HG02571 (cell line): ENCODE results near the gene GALK1.
A peak's percentile ranks its signal among the peaks of the same experiment; 100 is the strongest.
"Not testable (repeated sequence)": the region's sequence is repeated elsewhere in the genome, so short reads cannot be mapped to it uniquely, and the experiment has no call there.

Experiments used
- ATAC-seq: cut with Tn5 transposase; IDR thresholded peaks from one replicate; pipeline ENCODE4 v1.9.1; 2021; ENCODE audit warnings: mild to moderate bottlenecking, moderate library complexity; ENCODE audit not compliant: unreplicated experiment

GALK1 gene

DNA sequence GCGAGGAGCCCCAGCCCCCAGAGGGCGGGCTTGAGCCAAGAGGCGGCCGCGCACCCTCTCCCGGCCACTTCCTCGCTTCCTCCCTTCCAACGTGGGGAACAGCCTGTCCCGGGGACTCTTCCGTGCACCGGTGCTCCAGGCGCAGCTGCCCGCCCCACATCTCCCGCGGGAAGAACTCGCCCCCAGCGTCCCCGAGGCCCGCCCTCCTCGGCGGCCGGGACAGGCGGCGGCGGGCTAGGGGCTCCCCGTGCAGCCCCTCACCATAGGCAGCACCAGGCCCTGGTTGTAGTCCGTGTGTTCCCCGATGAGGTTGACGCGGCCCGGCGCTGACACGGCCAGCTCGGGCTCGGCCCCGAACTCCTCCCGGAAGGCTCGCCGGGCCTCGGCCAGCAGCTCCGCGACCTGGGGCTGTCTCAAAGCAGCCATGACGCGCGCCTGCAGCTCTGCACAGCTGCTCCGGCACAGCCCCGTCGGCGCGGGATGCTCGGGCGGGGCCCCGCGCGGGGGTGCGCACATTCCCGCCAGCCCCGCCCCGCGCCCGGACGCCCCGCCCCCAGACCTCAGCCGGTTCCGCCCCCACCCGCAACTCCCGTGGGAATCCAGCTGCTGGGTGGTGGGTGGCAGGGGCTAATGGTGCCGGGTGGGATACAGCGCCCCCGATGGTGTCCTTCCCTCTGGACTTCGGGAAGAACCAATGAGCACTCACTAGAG is at the start of gene GALK1:
Gene GALK1, minus strand, starts transcription at position 482 of the 711 bp plus-strand sequence. Its CDS starts 56 bp downstream, at position 426.
- ATAC-seq = no peak

DNA sequence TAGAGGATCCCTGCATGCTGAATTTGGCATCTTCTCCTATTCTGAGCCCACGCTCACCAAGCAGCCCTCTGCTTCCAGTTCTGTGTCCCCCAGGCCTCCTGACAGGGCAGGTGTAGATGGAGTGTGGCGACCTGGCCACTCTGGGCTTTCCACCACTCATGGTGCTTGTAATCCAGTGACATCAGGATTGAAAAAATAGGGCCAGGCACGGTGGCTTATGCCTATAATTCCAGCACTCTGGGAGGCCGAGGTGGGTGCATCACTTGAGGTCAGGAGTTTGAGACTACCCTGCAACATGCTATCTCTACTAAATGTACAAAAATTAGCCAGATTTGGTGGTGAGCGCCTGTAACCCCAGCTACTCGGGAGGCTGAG is 49.0 kb upstream of the GALK1 start:
- ATAC-seq = no peak

DNA sequence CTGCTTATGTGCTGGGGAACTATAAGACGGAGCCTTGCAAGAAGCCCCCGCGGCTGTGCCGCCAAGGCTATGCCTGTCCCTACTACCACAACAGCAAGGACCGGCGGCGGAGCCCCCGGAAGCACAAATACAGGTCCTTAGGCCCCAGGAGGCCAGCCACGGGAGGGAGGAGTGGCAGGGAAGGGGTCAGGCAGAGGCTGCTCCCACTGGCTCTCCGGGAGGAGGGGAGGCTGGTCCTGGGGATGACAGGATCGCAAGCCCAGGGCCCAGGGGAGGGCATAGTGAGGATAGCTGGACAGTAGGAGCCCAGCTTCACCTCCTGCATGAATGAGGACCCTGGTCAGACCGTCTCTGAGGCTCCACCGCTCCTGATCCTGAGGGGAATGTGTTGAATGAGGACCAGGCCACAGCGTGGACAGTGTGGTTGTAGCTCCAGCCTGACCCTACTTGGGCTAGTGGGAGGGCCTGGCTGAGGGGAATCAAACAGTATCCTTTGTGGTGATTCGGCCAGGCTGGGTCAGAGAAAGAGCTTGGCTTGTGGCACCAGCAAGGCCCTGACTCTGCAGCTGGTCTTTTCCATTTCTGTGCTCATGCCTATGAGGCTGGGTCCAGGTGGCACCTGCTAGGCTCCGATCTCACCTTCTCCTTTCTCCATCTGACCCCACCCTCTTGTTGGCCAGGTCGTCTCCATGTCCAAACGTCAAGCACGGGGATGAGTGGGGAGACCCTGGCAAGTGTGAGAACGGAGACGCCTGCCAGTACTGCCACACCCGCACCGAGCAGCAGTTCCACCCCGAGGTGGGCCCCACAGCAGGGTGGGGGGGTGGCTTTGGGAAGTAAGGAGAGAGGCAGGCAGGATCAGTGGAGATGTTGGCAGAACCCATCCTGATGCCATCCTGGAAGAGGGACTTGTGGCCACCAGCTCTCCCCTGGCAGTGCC is 48.4 kb upstream of the GALK1 start:
- ATAC-seq = no peak

DNA sequence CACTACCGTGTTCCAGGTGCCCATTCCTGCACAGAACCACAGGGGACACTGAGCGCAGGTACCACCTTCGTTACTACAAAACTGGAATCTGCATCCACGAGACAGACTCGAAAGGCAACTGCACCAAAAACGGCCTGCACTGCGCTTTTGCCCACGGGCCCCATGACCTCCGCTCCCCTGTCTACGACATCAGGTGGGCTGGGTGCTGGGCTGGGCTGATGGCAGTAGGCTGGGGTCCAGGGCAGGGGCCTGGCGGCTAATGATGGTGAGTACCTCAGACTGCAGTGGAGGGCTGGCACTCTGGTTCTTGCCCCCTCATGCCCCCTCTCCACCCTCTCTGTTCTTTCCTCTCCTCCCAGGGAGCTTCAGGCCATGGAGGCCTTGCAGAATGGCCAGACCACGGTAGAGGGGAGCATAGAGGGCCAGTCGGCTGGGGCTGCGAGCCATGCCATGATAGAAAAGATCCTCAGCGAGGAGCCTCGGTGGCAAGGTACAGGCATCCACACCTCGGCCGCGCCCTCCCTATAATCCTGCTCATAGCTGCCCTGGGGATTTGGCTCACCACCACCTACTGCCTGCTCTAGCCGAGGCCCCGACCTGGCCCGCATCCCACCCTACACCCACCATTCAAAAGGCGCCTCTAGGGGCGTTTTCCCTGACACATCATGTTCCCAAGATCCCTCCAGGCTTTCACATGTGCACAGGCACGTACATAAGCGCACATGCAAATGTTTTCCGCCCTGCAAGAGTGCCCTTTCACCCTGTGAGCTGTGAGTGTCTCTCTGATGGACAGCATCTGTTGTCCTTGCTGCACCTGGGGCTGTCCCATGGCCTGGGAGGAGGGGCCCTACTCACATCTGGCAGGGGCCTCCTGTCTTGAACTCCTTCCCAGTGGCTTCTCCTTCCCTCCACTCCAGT is 47.4 kb upstream of the GALK1 start:
- ATAC-seq = no peak

DNA sequence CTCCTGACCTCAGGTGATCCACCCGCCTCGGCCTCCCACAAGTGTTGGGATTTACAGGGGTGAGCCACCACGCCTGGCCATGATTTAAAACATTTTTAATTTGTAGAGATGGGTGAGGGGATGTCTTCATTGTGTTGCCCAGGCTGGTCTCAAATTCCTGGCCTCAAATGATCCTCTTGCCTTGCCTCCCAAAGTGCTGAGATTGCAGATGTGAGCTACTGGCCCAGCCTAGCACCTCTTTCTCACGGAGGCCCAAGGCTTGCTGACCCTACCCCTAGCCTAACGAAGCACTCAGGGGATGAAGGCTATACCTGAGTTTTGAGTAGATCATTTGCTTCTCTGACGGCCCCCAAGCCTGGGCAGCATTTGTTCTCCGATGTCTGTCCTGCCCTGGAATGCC is 46.2 kb upstream of the GALK1 start:
- ATAC-seq = no peak

DNA sequence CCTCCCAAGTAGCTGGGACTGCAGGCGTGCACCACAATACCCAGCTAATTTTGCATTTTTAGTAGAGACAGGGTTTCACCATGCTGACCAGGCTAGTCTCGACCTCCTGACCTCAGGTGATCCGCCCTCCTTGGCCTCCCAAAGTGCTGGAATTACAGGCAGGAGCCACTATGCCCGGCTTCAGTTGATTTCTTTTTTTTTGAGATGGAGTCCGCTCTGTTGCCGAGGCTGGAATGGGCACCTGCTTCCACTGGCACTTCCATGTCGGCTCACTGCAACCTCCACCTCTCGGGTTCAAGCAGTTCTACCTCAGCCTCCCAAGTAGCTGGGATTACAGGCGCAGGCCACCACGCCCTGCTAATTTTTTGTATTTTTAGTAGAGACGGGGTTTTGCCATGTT is 45.8 kb upstream of the GALK1 start:
- not testable (repeated sequence) for ATAC-seq

DNA sequence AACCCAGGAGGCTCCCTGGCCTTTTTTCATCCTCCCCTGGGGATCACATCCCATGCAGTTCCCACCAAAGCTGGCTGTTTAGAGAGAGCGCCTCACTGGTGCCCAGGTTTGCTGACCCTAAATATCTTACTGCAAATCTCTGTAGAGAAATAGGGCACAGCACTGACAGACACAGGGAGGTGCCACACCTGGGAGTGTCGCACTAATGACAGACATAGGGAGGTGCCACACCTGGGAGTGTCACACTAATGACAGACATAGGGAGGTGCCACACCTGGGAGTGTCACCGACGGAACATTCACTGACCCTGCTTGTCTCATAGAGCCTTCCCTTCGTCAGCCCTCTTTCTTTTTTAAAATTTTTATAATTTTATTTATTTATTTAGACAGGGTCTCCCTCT is 45.2 kb upstream of the GALK1 start:
- no peak for ATAC-seq

DNA sequence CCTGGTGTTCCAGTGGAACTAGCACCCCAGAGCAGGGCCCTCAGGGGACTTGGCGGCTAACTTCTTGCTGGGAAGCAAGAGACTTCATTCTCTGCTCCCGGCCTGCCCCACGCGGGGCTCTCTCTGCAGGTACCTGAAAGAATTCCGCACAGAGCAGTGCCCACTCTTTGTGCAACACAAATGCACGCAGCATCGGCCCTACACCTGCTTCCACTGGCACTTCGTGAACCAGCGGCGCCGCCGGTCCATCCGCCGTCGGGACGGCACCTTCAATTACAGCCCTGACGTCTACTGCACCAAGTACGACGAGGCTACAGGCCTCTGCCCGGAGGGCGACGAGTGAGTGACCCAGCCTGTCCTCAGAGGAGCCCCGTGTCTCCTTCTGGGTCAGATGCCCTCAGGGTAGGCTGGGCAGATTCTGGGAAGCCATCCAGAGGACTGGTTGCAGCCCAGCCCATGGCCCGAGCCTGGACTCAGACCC is 44.7 kb upstream of the GALK1 start:
- ATAC-seq = no peak

DNA sequence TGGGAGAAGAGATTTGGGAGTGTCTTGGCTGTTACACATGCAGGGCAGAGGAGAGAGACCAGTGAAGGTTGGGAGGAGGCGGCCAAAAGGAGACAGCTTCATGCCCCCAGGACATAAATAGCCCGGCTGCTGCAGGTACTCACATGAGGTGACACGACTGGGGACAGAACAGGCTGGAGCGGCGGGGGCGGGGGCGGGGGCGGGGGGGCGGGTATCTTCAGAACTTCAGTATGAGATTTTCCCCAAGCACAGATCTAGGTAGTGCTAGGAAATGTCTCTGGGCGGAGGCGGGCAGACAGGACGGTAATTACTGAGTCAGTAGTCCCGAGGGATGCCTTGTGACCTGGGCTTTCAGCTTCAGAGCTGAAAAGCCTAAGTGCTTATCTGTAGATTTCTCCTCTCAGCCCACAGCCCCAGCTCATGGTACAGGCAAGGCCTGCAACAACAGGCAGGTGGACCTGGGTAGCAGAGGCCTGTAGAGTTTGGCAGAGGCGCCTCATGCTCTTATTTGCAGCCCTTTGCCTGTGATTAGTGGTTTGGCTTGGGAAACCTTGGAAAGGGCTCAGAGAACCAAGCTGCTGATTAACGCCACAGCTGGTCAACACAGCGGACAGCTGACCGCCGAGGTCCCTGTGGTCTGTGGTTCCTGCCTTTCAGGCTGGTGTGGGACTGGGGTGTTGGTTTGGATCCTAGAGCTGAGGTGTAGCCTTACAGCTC is 44.1 kb upstream of the GALK1 start:
- no peak for ATAC-seq

DNA sequence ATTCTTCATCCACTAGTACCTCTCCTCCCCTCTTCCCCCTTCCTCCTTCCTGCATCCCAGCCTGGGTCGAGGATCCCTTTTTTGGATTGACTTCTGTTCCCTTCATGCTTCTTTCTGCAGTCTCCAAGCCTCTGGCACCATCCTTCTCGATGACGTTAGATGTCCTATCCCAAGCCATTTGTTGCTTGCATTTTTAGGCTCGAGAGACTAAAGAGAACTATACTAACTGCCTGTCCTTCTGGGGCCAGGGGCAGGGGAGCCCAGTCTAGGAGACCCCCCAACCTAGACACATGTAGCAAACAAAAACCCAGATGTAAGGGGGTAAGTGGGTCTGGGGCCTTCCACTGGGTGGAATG is 43.5 kb upstream of the GALK1 start:
- ATAC-seq = no peak

DNA sequence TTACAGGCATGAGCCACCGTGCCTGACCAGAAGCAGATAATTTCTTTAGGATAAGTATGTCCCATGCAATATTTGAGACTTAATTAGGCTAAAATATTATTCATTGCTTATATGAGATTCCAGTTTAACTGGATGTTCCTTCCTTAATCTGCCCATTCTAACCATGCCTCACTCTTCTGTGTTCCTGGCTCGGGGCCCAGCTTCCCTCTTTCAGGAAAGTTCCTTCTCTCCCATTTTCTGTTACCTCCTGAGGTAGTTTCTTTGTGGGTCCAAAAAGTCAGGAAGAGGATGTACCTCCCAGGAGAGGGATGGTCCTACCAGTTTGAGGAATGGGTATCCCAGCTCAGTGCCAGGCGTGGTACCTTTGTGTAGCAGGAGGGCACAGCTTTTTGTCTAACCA is 42.9 kb upstream of the GALK1 start:
- ATAC-seq = no peak

DNA sequence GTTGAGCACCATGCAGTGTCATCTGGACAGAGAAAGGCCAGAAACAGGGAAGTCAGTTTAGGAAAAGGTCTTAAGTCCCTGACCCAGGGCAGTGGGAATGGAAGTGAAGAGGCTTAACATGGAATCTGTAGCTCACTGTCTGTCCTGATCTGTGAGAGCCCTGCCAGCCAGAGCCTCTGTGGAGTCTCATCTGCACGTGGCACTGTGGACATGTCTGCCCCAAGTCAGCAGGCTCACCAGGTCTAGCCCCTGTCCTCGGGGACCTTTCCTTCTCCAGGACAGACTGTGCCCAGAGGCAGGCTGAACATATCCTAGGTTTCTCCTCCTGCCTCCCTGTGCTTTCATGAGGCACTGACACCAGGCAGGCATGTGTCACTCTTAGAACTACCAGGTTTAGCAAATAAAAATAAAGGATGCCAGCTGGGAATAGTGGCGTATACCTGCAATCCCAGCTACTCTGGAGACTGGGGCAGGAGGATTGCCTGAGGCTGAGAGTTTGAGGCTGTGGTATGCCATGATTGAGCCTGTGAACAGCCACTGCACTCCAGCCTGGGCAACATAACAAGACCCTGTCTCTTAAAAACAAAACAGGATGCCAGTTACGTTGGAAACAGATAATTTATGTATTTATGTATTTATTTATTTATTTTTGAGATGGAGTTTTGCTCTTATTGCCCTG is 42.0 kb upstream of the GALK1 start:
- ATAC-seq = no peak

DNA sequence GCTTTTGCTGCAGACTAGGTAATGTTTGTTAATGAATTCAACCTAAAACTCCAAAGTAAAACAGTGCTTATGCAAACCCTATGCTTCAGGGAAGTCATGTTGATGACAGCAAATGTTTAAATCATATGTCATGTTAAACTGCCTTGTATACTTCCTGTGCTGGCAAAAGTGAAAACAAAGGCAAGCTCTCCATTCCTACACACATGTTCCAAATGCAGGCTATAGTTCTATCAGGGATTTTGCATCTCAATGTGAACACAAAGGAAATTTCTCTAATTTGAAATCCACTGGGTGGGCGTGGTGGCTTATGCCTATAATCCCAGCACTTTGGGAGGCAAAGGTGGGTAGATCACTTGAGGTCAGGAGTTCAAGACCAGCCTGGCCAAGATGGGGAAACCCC is 38.9 kb upstream of the GALK1 start:
- no peak for ATAC-seq

DNA sequence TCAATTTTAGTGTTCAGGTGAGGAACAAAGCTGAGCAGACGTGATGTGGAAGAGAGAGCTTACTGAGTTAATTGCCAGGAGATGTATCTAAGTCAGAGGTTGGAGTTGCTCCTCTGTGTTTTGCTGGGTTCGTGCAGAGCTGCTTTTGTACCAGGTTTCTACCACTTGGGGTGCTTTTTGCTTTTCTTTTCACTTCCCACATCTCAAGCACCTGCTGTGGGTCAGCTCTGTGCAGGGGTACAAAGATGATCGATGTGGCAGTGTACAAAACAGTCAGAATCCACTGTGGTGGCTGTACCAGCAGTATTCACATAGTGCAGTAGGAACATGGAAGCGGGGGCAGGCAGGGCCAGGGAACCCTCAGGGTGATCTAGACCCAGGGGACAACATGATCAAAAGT is 34.4 kb upstream of the GALK1 start:
- ATAC-seq = no peak

DNA sequence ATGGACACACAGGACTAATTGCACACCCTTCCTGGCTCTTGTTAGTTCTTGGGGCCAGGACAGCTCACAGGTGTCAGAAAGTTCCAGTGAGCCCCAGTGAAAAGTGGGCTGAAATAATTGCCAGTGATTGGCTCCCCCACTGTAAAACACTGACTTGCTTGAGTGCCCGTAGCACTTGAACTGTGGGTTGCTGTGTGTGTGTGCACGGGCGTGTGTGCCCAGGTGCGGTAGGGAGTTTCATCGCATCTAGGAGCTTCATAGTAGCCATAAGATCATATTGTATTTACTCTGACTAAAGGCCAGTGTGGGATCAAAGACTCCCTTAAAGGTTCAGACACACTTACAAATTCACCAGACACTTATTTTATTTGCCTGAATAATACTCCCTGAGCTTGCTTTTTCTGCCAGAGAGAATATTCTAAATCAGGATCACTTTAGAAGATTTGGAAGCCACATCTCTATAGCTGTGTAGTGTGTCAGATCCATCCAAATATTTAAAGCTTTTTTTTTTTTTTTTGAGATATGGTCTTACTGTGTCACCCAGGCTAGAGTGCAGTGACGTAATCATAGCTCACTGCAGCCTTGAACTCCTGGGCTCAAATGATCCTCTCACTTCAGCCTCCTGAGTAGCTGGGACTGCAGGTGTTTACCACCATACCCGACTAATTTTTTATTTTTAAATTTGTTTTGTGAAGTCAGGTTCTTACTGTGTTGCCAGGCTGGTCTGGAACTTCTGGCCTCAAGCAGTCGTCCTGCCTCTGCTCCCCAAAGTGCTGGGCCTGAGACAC is 31.0 kb upstream of the GALK1 start:
- ATAC-seq = no peak

DNA sequence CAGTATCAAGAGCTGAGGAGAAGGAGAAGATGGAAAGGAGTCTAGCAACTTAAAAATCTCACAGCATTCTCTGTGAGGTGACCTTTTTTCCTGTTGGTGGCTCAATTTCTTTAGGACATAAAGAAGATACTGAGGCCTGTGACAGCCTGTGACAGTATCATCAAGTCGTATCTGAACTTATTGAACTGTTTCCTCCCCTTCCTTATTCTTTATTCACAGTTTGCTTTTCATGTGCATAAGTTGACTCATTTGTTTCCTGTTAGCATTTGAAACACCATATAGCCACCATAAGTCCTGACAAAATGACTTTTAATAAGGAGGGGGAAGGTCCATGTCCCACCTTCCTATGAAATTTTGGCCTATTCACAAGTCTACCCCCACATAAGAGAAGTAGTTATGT is 28.5 kb upstream of the GALK1 start:
- ATAC-seq = no peak

DNA sequence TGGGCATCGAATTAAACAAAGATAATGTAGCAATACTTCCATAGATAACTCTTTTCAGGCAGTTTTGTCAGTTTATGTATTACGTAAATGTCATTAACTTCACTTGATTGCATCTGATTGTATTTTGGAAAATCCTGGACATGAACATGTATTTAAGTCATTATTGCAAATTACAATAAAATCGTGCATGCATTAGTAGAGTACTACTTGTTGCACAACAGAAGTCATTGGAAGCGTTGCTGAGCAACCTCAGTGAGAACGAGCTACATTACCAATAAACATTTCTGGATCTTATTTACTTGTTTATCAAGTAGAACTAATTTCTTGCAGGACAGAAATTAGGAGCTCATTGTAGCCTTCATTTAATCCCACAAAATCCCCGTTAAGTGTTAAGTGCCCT is 26.3 kb upstream of the GALK1 start:
- no peak for ATAC-seq

DNA sequence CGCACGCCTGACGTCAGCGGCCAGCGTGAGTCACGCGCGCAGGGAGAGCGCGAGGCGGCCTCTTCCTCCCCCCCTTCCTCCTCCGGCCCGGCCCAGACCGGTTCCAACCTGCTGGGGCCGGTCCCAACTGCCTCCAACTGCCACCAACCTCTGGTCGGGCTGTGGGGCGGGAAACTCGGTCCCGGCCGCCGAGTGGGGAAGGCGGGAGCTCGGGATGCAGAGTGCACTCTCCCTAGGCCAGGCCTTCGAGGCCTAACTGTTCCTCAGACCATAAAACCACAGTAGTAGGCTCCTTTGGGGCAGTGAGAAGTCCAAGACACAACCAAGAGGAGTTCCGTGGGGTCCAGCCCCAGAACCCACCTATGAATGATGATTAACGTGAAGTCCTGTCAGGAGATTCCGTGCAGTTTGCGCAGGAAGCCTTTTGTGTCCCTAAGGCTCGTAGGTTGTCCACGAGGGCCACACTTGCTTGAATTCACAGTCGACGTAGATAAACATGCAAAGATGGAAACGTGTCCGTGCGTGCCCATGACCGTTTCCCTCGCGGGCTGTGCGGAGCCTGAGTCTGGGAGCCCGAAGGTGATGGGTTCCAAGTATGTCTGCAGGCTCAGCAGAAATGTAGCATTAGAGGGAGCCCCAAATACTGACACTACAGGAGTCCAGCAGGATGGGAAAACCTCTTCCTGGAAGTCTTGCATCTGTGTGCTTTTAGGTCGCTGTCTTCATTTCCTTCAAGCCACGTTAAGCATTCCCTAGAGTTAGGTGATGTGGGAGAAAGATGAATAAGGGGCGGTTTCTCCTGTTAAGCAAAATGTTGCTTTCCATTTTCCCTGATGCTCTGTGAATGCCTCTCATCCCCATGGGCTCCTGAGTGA is 20.3 kb upstream of the GALK1 start:
- ATAC-seq = peak; percentile 60
